CD14-positive monocyte (primary cell): ENCODE results near the gene HCRTR2. TPM values are rescaled to one million over a fixed set of nuclear protein-coding genes. Genes with fewer than 3 reads are reported as not detected.

Source experiments
- DNase-seq, 3 donors: peaks; one replicate each; pipeline ENCODE4 v3.0.0-alpha.2; 2011 to 2022
- H2AFZ ChIP-seq: 2 replicates; pipeline ENCODE4 v1.6.0; 2012; ENCODE audit warnings: mild to moderate bottlenecking, low read depth, low read length, inconsistent platforms; ENCODE audit not compliant: insufficient read depth, poor library complexity, severe bottlenecking
- H3K27ac ChIP-seq, 2 donors: 1 replicate in 1 of 2; 2 replicates in 1 of 2; pipeline ENCODE4 v1.5.1; 2012 to 2013; ENCODE audit warnings: low read length in 2 of 2, control low read depth in 1 of 2, inconsistent platforms in 1 of 2, low read depth in 1 of 2, mild to moderate bottlenecking in 1 of 2
- H3K27me3 ChIP-seq, 2 donors: one replicate each; pipeline versions ENCODE4 v1.6.0 to v1.6.1; 2011 to 2013; ENCODE audit warnings: low read length in 2 of 2; ENCODE audit not compliant: control insufficient read depth in 2 of 2, insufficient read depth in 2 of 2
- H3K36me3 ChIP-seq, 2 donors: replicated peaks in 1 of 2; 1 replicate in 1 of 2; 2 replicates in 1 of 2; pipeline versions ENCODE4 v1.5.1 to v1.6.1; 2012 to 2013; ENCODE audit warnings: low read length in 2 of 2, control low read depth in 1 of 2, inconsistent platforms in 1 of 2, mild to moderate bottlenecking in 1 of 2; ENCODE audit not compliant: insufficient read depth in 2 of 2, control insufficient read depth in 1 of 2
- H3K4me1 ChIP-seq, 2 donors: 1 replicate in 1 of 2; 2 replicates in 1 of 2; pipeline versions ENCODE4 v1.5.1 to v1.6.1; 2012 to 2013; ENCODE audit warnings: low read length in 2 of 2, control low read depth in 1 of 2, inconsistent platforms in 1 of 2, mild to moderate bottlenecking in 1 of 2, moderate library complexity in 1 of 2; ENCODE audit not compliant: insufficient read depth in 2 of 2, control insufficient read depth in 1 of 2
- H3K4me2 ChIP-seq: replicated peaks from 2 replicates; pipeline ENCODE3; 2012; ENCODE audit warnings: low read length, moderate library complexity, mild to moderate bottlenecking; ENCODE audit not compliant: poor library complexity, severe bottlenecking; ENCODE audit errors: extremely low read depth
- H3K4me3 ChIP-seq, 3 experiments: fragments of 200-600 bp in 1 of 3; sonication (generic) in 1 of 3; replicated peaks in 1 of 3; 1 replicate in 2 of 3; 2 replicates in 1 of 3; pipeline ENCODE4 v1.5.1; 2011 to 2013; ENCODE audit warnings: low read length in 3 of 3, mild to moderate bottlenecking in 3 of 3, control low read depth in 2 of 3, low read depth in 2 of 3, inconsistent platforms in 1 of 3, moderate library complexity in 1 of 3
- H3K79me2 ChIP-seq: 2 replicates; pipeline ENCODE4 v1.6.0; 2012; ENCODE audit warnings: mild to moderate bottlenecking, control low read depth, inconsistent platforms, low read length, moderate library complexity; ENCODE audit not compliant: insufficient read depth
- H3K9ac ChIP-seq: 2 replicates; pipeline ENCODE4 v1.6.0; 2017; ENCODE audit warnings: low read length, mild to moderate bottlenecking; ENCODE audit not compliant: insufficient read depth, poor library complexity, severe bottlenecking
- H3K9me3 ChIP-seq, 2 donors: replicated peaks in 1 of 2; 1 replicate in 1 of 2; 2 replicates in 1 of 2; pipeline versions ENCODE4 v1.5.1 to v1.6.1; 2012 to 2013; ENCODE audit warnings: low read length in 2 of 2, control low read depth in 1 of 2; ENCODE audit not compliant: control insufficient read depth in 1 of 2, insufficient read depth in 1 of 2
- H4K20me1 ChIP-seq: 2 replicates; pipeline ENCODE4 v1.6.0; 2012; ENCODE audit warnings: mild to moderate bottlenecking, low read length, control low read depth, moderate library complexity; ENCODE audit not compliant: insufficient read depth
- H3K27ac Mint-ChIP-seq, 7 donors: one replicate each; pipeline ENCODE4 v1.8.0; 2020; ENCODE audit warnings: mild to moderate bottlenecking in 7 of 7, mixed read lengths in 7 of 7, moderate library complexity in 6 of 7, inconsistent platforms in 2 of 7
- H3K27me3 Mint-ChIP-seq, 3 donors: one replicate each; pipeline ENCODE4 v1.8.0; 2021 to 2022; ENCODE audit warnings: low read depth in 3 of 3, mild to moderate bottlenecking in 3 of 3, mixed read lengths in 3 of 3, moderate library complexity in 3 of 3, inconsistent platforms in 1 of 3
- H3K36me3 Mint-ChIP-seq, 2 donors: one replicate each; pipeline ENCODE4 v1.8.0; 2020; ENCODE audit warnings: mixed read lengths in 2 of 2, inconsistent platforms in 1 of 2, mild to moderate bottlenecking in 1 of 2
- H3K4me1 Mint-ChIP-seq: one replicate; pipeline ENCODE4 v1.8.0; 2020; ENCODE audit warnings: mild to moderate bottlenecking, mixed read lengths
- H3K4me3 Mint-ChIP-seq, 2 donors: one replicate each; pipeline ENCODE4 v1.8.0; 2020; ENCODE audit warnings: mild to moderate bottlenecking in 2 of 2, mixed read lengths in 2 of 2, moderate library complexity in 1 of 2
- H3K9me3 Mint-ChIP-seq, 7 donors: one replicate each; pipeline ENCODE4 v1.8.0; 2020 to 2022; ENCODE audit warnings: mixed read lengths in 7 of 7, mild to moderate bottlenecking in 6 of 7, moderate library complexity in 6 of 7, inconsistent platforms in 2 of 7
- CTCF ChIP-seq: fragments of 200-600 bp; IDR thresholded peaks from one replicate; pipeline ENCODE4 v1.8.0; 2022; ENCODE audit warnings: antibody characterized with exemption, mild to moderate bottlenecking
- intact Hi-C, 2 donors: fragments of 100-400 bp; cut with micrococcal nuclease; formaldehyde crosslinking; loops; one replicate each; pipeline versions ENCODE4 v1.15.0 to v1.15.1; 2023
- polyA plus RNA-seq, 3 donors: library from polyadenylated mRNA; depleted of rRNA in 1 of 3; unstranded in 2 of 3; stranded (reverse) in 1 of 3; fragments of 300-500 nt in 2 of 3; fragments of >200 nt in 1 of 3; fragmentation: Illumina TruSeq in 2 of 3; gene quantifications; 1 replicate in 2 of 3; 2 replicates in 1 of 3; pipeline ENCODE4 v1.2.3, GENCODE V29; 2012 to 2021

The HCRTR2 gene
- polyA plus RNA-seq, 3 donors: not detected

GRCh38 chr6:55198715-55199114 is 24.4 kb downstream of the HCRTR2 start:
- no peaks in the 10 kb centered on the region for H3K9me3 ChIP-seq
- no peaks in the 10 kb centered on the region for H3K4me1 Mint-ChIP-seq
- H3K4me2 ChIP-seq: no peak overlapping the region
- H3K27me3 Mint-ChIP-seq: no peaks in the 10 kb centered on the region
- intact Hi-C loops: no loop called here
- no peak overlapping the region for H2AFZ ChIP-seq
- H3K4me3 Mint-ChIP-seq: no peak overlapping the region
- H3K9me3 Mint-ChIP-seq: no peaks in the 10 kb centered on the region
- H3K36me3 Mint-ChIP-seq: no peaks in the 10 kb centered on the region
- H4K20me1 ChIP-seq: no peaks in the 10 kb centered on the region
- no peaks in the 10 kb centered on the region for H3K27me3 ChIP-seq
- no peak for DNase-seq
- no peak overlapping the region for H3K27ac Mint-ChIP-seq
- H3K4me1 ChIP-seq: no peaks in the 10 kb centered on the region
- TF ChIP-seq CTCF: no peak
- H3K36me3 ChIP-seq: no peaks in the 10 kb centered on the region
- H3K4me3 ChIP-seq: no peak overlapping the region
- no peak overlapping the region for H3K27ac ChIP-seq
- H3K9ac ChIP-seq: no peak overlapping the region
- H3K79me2 ChIP-seq: no peaks in the 10 kb centered on the region

DNA sequence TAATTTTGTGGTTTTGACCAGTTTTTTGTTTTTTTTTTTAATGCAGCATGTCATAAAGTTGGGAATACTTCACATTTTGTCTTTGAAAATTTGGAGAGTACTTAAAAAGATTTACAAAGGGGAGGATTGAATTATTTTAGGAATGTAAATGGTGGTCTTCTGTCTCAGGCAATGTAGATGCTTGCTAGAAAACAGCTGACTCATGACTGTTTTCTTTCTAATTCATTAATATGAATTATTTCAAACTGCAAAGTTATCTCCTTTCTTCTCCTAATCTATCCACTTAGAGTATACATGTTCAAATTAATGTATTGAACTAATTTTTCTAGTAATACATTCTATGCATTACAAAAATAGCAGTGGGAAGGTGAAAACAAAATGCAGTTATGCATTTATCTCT is 24.9 kb downstream of the HCRTR2 start:
- Mint-ChIP-seq H3K9me3 (no peaks in the 10 kb centered on the region), H3K4me3 (no peak overlapping the region), H3K36me3 (no peaks in the 10 kb centered on the region), H3K4me1 (no peaks in the 10 kb centered on the region), H3K27me3 (no peaks in the 10 kb centered on the region), H3K27ac (no peak overlapping the region)
- no peaks in the 10 kb centered on the region for H3K79me2 ChIP-seq
- H3K4me2 ChIP-seq: no peak overlapping the region
- no peaks in the 10 kb centered on the region for H3K36me3 ChIP-seq
- no peak overlapping the region for H3K9ac ChIP-seq
- H3K27me3 ChIP-seq: no peaks in the 10 kb centered on the region
- peaks cover 0 to 2% of the 10 kb centered on the region in 2 donors for H3K9me3 ChIP-seq
- no peak overlapping the region for H2AFZ ChIP-seq
- no peak overlapping the region for H3K27ac ChIP-seq
- intact Hi-C loops: no loop called here
- TF ChIP-seq CTCF: no peak
- no peaks in the 10 kb centered on the region for H4K20me1 ChIP-seq
- H3K4me3 ChIP-seq: no peak overlapping the region
- H3K4me1 ChIP-seq: no peaks in the 10 kb centered on the region
- DNase-seq: no peak
